Measurements from ENCODE around the gene SLC19A3.

GRCh38 chr2:227703961-227704360 is 13.9 kb downstream of the SLC19A3 start:
- TF ChIP-seq CTCF (conservative IDR thresholded peaks at IDR 0.05; ENCODE audit: low read depth in 2 of 2) (no peak), EZH2 (IDR thresholded peaks at IDR 0.05; ENCODE audit: low read depth, unreplicated experiment) (no peak), POLR2AphosphoS5 (IDR thresholded peaks at IDR 0.05; ENCODE audit: low read depth) (no peak), JUNB (IDR thresholded peaks at IDR 0.05; ENCODE audit: unreplicated experiment) (no peak), STAT1 (IDR thresholded peaks at IDR 0.05; ENCODE audit: unreplicated experiment) (no peak), REST (IDR thresholded peaks at IDR 0.05; ENCODE audit: unreplicated experiment) (no peak), CREB1 (CRISPR knock-in tag; IDR thresholded peaks at IDR 0.05; ENCODE audit: low read depth) (no peak), ZNF462 (CRISPR knock-in tag; IDR thresholded peaks at IDR 0.05) (no peak), NANOG (IDR thresholded peaks at IDR 0.05; ENCODE audit: borderline replicate concordance) (no peak)
